ENCODE data around the gene PYDC1.
A peak's percentile ranks its signal among the peaks of the same experiment; 100 is the strongest.

- no peak for TF ChIP-seq CTCF (conservative IDR thresholded peaks at IDR 0.05 in 1 of 2, IDR thresholded peaks at IDR 0.05 in 1 of 2; ENCODE audit: low read depth in 1 of 2, low read length in 2 of 2)
- peak; percentile 89 for TF ChIP-seq EZH2 (IDR thresholded peaks at IDR 0.05; ENCODE audit: low read length, missing control alignments)
Observed at GRCh38 chr16:31216422-31217135, at the start of gene PYDC1.
